ENCODE data around the gene MFSD12.

DNA sequence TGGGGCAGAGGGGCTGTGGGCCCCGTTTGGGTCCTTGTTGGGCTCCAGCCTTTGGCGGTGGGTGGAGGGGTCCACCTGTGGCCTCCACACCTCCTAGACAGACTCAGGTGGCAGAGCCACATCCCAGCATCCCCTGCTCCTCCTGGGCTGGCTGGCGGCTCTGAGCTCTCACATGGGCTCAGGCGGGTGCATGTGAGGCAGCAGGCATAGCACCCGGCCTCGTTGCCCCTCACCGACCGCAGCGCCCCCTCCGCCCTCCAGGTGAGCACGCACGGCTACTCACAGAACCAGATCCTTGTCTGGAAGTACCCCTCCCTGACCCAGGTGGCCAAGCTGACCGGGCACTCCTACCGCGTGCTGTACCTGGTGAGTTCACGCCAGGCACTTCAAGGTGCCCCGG, 24.4 kb downstream of the MFSD12 start:
- TF ChIP-seq CTCF (conservative IDR thresholded peaks at IDR 0.05; ENCODE audit: low read length) (no peak), EZH2phosphoT487 (IDR thresholded peaks at IDR 0.05; ENCODE audit: borderline replicate concordance, low read depth, low read length) (no peak)
